Adrenal gland (tissue), 5 donors: ENCODE results near the gene CTDSP2.

Experiments used
- CTCF ChIP-seq, 6 experiments: fragments of 450-650 bp in 4 of 6; fragments of 200-600 bp in 2 of 6; sonication (generic) in 1 of 6; IDR thresholded peaks; 1 replicate in 5 of 6; 2 replicates in 1 of 6; pipeline versions ENCODE4 v1.5.1 to v1.8.0; 2016 to 2021; ENCODE audit warnings: antibody characterized with exemption in 6 of 6, mild to moderate bottlenecking in 2 of 6, moderate library complexity in 1 of 6
- POLR2A ChIP-seq, 2 donors: fragments of 450-650 bp; IDR thresholded peaks; one replicate each; pipeline ENCODE4 v1.6.1; 2017; ENCODE audit warnings: antibody characterized with exemption in 2 of 2, mild to moderate bottlenecking in 2 of 2, moderate library complexity in 1 of 2
- donor health status: DM: no; HTN: no; CAD: no.

GRCh38 chr12:57793920-57794319, 52.6 kb downstream of the CTDSP2 start:
- no peak for TF ChIP-seq CTCF (IDR thresholded peaks at IDR 0.05)
- no peak for TF ChIP-seq POLR2A (IDR thresholded peaks at IDR 0.05)
